Amniotic epithelial cell (primary cell): Measurements from ENCODE around the gene ZDHHC5.
A peak's percentile ranks its signal among the peaks of the same experiment; 100 is the strongest.

ENCODE experiments used
- DNase-seq: peaks from one replicate; pipeline ENCODE4 v3.0.0-alpha.2; 2010; ENCODE audit warnings: low read depth

Gene ZDHHC5

GRCh38 chr11:57729479-57729878 is 61.6 kb downstream of the ZDHHC5 start:
- no peak for DNase-seq

GRCh38 chr11:57732661-57733060 is 64.7 kb downstream of the ZDHHC5 start:
- DNase-seq: no peak

GRCh38 chr11:57735619-57736298 is 67.8 kb downstream of the ZDHHC5 start:
- DNase-seq: no peak

- peak; percentile 97 for DNase-seq
Measured at GRCh38 chr11:57741132-57742086, 73.5 kb downstream of the ZDHHC5 start, which contains the start of gene SELENOH. SELENOH (plus strand) TSS chr11:57741491; CDS start chr11:57741596, 105 bp downstream.

DNA sequence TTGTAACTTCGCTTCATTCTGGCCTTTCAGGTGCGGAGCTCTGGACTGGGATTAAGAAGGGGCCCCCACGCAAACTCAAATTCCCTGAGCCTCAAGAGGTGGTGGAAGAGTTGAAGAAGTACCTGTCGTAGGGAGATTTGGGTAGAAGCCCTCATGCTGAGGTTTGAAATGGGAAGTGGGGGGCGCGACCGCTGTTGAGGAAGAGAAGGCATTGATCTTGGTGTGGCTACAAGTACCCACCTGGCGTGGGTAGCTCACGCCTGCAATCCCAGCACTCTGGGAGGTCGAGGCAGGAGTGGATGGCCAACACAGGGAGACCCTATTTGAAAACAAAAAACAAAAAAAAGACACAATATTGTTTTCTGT is 74.2 kb downstream of the ZDHHC5 start:
- DNase-seq: no peak

DNA sequence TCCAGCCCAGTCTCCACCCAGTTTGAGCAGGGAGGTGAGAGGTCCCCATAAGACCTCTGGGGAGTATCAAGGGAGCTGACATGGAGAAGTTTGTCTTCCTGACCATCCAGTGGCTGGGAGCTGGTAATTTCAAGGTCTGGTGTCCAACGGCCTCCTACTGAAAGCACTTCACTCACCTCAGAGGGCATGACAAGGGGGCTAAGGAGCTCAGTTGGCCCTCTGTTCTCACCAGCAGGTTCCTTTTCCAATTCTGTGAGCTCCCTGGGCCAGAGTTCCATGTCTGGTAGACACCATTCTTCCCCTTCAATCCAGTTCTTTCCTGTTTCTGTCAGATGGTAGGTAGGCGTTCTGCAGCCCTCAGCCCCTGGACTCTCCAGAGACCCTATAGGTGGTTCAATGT is 76.4 kb downstream of the ZDHHC5 start:
- DNase-seq: no peak

- no peak for DNase-seq
Measured at GRCh38 chr11:57745206-57745605, 77.3 kb downstream of the ZDHHC5 start.

GRCh38 chr11:57746920-57747319 is 79.0 kb downstream of the ZDHHC5 start:
- DNase-seq: no peak
